K562 (cell line): ENCODE data around the gene PSMA6.

ENCODE experiments used
- DMBX1 ChIP-seq: fragments of 250-450 bp; sonication (Bioruptor Pico); IDR thresholded peaks from 2 replicates; pipeline ENCODE4 v1.8.0; 2022; ENCODE audit warnings: inconsistent platforms, mild to moderate bottlenecking, moderate library complexity, borderline replicate concordance
- DNMT1 ChIP-seq: fragments of 450-650 bp; IDR thresholded peaks from 2 replicates; pipeline ENCODE4 v1.6.1; 2016; ENCODE audit warnings: antibody characterized with exemption, mild to moderate bottlenecking
- ETV5 ChIP-seq: sonication (generic); formaldehyde crosslinking; IDR thresholded peaks from 2 replicates; pipeline ENCODE4 v1.4.0; 2020; ENCODE audit warnings: low read depth, mild to moderate bottlenecking, missing genetic modification reagents
- FOXK1 ChIP-seq: sonication (generic); formaldehyde crosslinking; IDR thresholded peaks from 2 replicates; pipeline ENCODE4 v1.8.0; 2022; ENCODE audit warnings: missing genetic modification reagents, mild to moderate bottlenecking, borderline replicate concordance
- HDAC2 ChIP-seq: fragments of 450-650 bp; IDR thresholded peaks from 2 replicates; pipeline ENCODE4 v1.6.1; 2016; ENCODE audit warnings: mild to moderate bottlenecking
- NFATC3 ChIP-seq: fragments of 450-650 bp; IDR thresholded peaks from 2 replicates; pipeline ENCODE4 v1.6.1; 2017; ENCODE audit warnings: mild to moderate bottlenecking
- SMAD1 ChIP-seq: fragments of 150-350 bp; IDR thresholded peaks from 2 replicates; pipeline ENCODE4 v1.6.1; 2014; ENCODE audit warnings: low read length, low read depth; ENCODE audit not compliant: partially characterized antibody
- SREBF2 ChIP-seq: sonication (generic); formaldehyde crosslinking; IDR thresholded peaks from 2 replicates; pipeline ENCODE4 v1.4.0; 2020; ENCODE audit warnings: mild to moderate bottlenecking, missing genetic modification reagents
- TCF7 ChIP-seq: sonication (generic); IDR thresholded peaks from 2 replicates; pipeline ENCODE4 v1.6.1; 2016; ENCODE audit warnings: antibody characterized with exemption, borderline replicate concordance
- XRCC4 ChIP-seq: IDR thresholded peaks from one replicate; pipeline ENCODE4 v1.6.1; 2011; ENCODE audit not compliant: insufficient read depth, insufficient read length; ENCODE audit errors: extremely low read depth

- TF ChIP-seq HDAC2 (no peak), XRCC4 (no peak), TCF7 (no peak), DMBX1 (CRISPR knock-in tag) (no peak), NFATC3 (no peak), ETV5 (CRISPR knock-in tag) (no peak), DNMT1 (no peak), SMAD1 (no peak), SREBF2 (CRISPR knock-in tag) (no peak), FOXK1 (CRISPR knock-in tag) (no peak)
Observed at GRCh38 chr14:35341454-35341750, 49.2 kb downstream of the PSMA6 start.
